K562 treated with DMSO at 1 percent for 12 hours (cell line): Measurements from ENCODE around the gene CCND3. TPM values are rescaled to one million over a fixed set of nuclear protein-coding genes. Genes with fewer than 3 reads are reported as not detected.

Source experiments
- total RNA-seq: library from RNA; unstranded; fragments of 300-600 nt; gene quantifications from 2 replicates; pipeline ENCODE4 v1.2.3, GENCODE V29; 2022; ENCODE audit not compliant: insufficient read depth

The CCND3 gene
- total RNA-seq, result 237 and 263 TPM in 2 replicates

GRCh38 chr6:41941280-41942066 lies at the start of gene CCND3:
Gene CCND3 (minus strand): TSS chr6:41941808. CDS start chr6:41941649, 159 bp downstream.

GRCh38 chr6:41920921-41921711 lies 20.5 kb downstream of the CCND3 start, which contains the start of the genes BYSL and MED20:
Gene BYSL (plus strand): TSS chr6:41921499. CDS start chr6:41921563, 64 bp downstream.
Gene MED20 (minus strand): TSS chr6:41921139. CDS start chr6:41921018, 121 bp downstream.

GRCh38 chr6:41895300-41896233 lies 46.0 kb downstream of the CCND3 start, which contains the start of gene USP49:
Gene USP49 (minus strand): TSS chr6:41895375. CDS start chr6:41806983, 88,392 bp downstream.

Other genes starting within 250 kb of the CCND3 start
- 4.2 and 7.7 TPM in 2 replicates for gene TFEB, start 206.2 kb downstream of the CCND3 start, total RNA-seq
- not detected in 2 replicates for gene PGC, start 194.4 kb downstream of the CCND3 start, total RNA-seq
- gene FRS3, start 161.9 kb downstream of the CCND3 start, total RNA-seq, result 3.4 and 7.2 TPM in 2 replicates
- gene PRICKLE4, start 161.0 kb downstream of the CCND3 start, total RNA-seq, result 1.8 and 3.0 TPM in 2 replicates
- gene TOMM6, start 154.1 kb downstream of the CCND3 start, total RNA-seq, result 387 and 456 TPM in 2 replicates
- gene USP49, start 46.4 kb downstream of the CCND3 start, total RNA-seq, result 1.5 and 10.9 TPM in 2 replicates
- gene MED20, start 20.7 kb downstream of the CCND3 start, total RNA-seq, result 10.2 and 28.2 TPM in 2 replicates
- 24.3 and 28.4 TPM in 2 replicates for gene BYSL, start 20.3 kb downstream of the CCND3 start, total RNA-seq
- 12.3 and 31.6 TPM in 2 replicates for gene TAF8, start 108.7 kb upstream of the CCND3 start, total RNA-seq
- gene C6orf132, start 200.8 kb upstream of the CCND3 start, total RNA-seq, result 0.27 TPM in 1 of 2 replicates, not detected in the other
- not detected in 2 replicates for gene GUCA1A, start 231.6 kb upstream of the CCND3 start, total RNA-seq